Fibroblast of villous mesenchyme (primary cell): Measurements from ENCODE around the gene CAMK1D. TPM values are rescaled to one million over a fixed set of nuclear protein-coding genes. Genes with fewer than 3 reads are reported as not detected.

ENCODE experiments used
- DNase-seq: peaks from one replicate; pipeline ENCODE4 v3.0.0-alpha.2; 2010; ENCODE audit warnings: low read depth
- H3K4me3 ChIP-seq: 2 replicates; pipeline ENCODE4 v1.5.1; 2011; ENCODE audit warnings: low read depth, mild to moderate bottlenecking, low read length
- CTCF ChIP-seq: IDR thresholded peaks from 2 replicates; pipeline ENCODE4 v1.5.1; 2012; ENCODE audit warnings: low read depth, mild to moderate bottlenecking, low read length; ENCODE audit not compliant: insufficient read depth
- total RNA-seq: library from RNA; depleted of rRNA; stranded (reverse); fragments of >200 nt; gene quantifications from 2 replicates; pipeline ENCODE4 v1.2.3, GENCODE V29; 2012

Gene CAMK1D
- total RNA-seq, 1 donor = 1.3 TPM

GRCh38 chr10:12668634-12669033, 319.3 kb downstream of the CAMK1D start:
- no peak overlapping the region for H3K4me3 ChIP-seq
- DNase-seq = no peak
- no peak for TF ChIP-seq CTCF

- no peak for TF ChIP-seq CTCF
- no peak overlapping the region for H3K4me3 ChIP-seq
- no peak for DNase-seq
These were observed 320.7 kb downstream of the CAMK1D start for GRCh38 chr10:12670004-12670403.

- H3K4me3 ChIP-seq = no peak overlapping the region
- no peak for DNase-seq
- TF ChIP-seq CTCF = no peak
These were observed 325.8 kb downstream of the CAMK1D start for GRCh38 chr10:12675186-12675585.

- no peak for DNase-seq
- no peak overlapping the region for H3K4me3 ChIP-seq
- no peak for TF ChIP-seq CTCF
These were observed 330.3 kb downstream of the CAMK1D start for GRCh38 chr10:12679636-12680035.

GRCh38 chr10:12681252-12681651, 331.9 kb downstream of the CAMK1D start:
- no peak for DNase-seq
- no peak overlapping the region for H3K4me3 ChIP-seq
- TF ChIP-seq CTCF = no peak

GRCh38 chr10:12684784-12685183, 335.4 kb downstream of the CAMK1D start:
- DNase-seq = no peak
- TF ChIP-seq CTCF = no peak
- no peak overlapping the region for H3K4me3 ChIP-seq

- H3K4me3 ChIP-seq = no peak overlapping the region
- TF ChIP-seq CTCF = no peak
- no peak for DNase-seq
These were observed 336.1 kb downstream of the CAMK1D start for GRCh38 chr10:12685261-12686058.
